IMR-90 (cell line): ENCODE data around the gene DENND2C. TPM values are rescaled to one million over a fixed set of nuclear protein-coding genes. Genes with fewer than 3 reads are reported as not detected.

Source experiments
- ATAC-seq: fragments of 200-7000 bp; cut with Tn5 transposase; 2 replicates; pipeline ENCODE4 v1.9.1; 2020; ENCODE audit warnings: low read depth, mild to moderate bottlenecking, moderate library complexity
- BruUV-seq: library from RNA; stranded (reverse); fragments of 400-500 nt; replicated peaks from 2 replicates; lab custom pipeline; 2021; lab: Mats Ljungman, UMichigan
- CTCF ChIA-PET: fragments of 300-600 bp; formaldehyde crosslinking; extraction: SDS; loops from one replicate; lab custom pipeline; 2021; ENCODE audit warnings: antibody characterized with exemption; lab: Yijun Ruan, JAX
- POLR2A ChIA-PET: fragments of 300-600 bp; sonication (Branson Sonifier 250); formaldehyde crosslinking; loops from one replicate; lab custom pipeline; 2022; ENCODE audit warnings: antibody characterized with exemption; ENCODE audit not compliant: unreplicated experiment; lab: Charles Lee
- DNase-seq: peaks from one replicate; pipeline ENCODE4 v3.0.0; 2013
- H2AFZ ChIP-seq: replicated peaks from 2 replicates; pipeline ENCODE3; 2013; ENCODE audit warnings: low read length, mild to moderate bottlenecking; ENCODE audit not compliant: poor library complexity
- H2AK5ac ChIP-seq: 2 replicates; pipeline ENCODE4 v1.6.1; 2013; ENCODE audit warnings: low read depth, low read length, inconsistent platforms
- H2AK9ac ChIP-seq: replicated peaks from 2 replicates; pipeline ENCODE3; 2013; ENCODE audit warnings: mild to moderate bottlenecking, low read depth, low read length, moderate library complexity; ENCODE audit not compliant: poor library complexity
- H2BK120ac ChIP-seq: 2 replicates; pipeline ENCODE4 v1.6.1; 2013; ENCODE audit warnings: low read depth, low read length, inconsistent platforms
- H2BK15ac ChIP-seq: 3 replicates; pipeline ENCODE4 v1.6.1; 2013; ENCODE audit warnings: low read depth, low read length, inconsistent platforms
- H2BK20ac ChIP-seq: 2 replicates; pipeline ENCODE4 v1.6.1; 2013; ENCODE audit warnings: low read depth, mild to moderate bottlenecking, inconsistent platforms, low read length, moderate library complexity
- H2BK5ac ChIP-seq: 2 replicates; pipeline ENCODE4 v1.6.1; 2013; ENCODE audit warnings: mild to moderate bottlenecking, low read depth, low read length, inconsistent platforms; ENCODE audit not compliant: poor library complexity, severe bottlenecking
- H3K14ac ChIP-seq: replicated peaks from 2 replicates; pipeline ENCODE4 v1.6.1; 2013; ENCODE audit warnings: low read depth, low read length, inconsistent platforms
- H3K18ac ChIP-seq: 2 replicates; pipeline ENCODE4 v1.6.1; 2013; ENCODE audit warnings: low read depth, low read length, control low read depth
- H3K23ac ChIP-seq: 2 replicates; pipeline ENCODE4 v1.6.1; 2013; ENCODE audit warnings: low read depth, low read length, inconsistent platforms
- H3K27ac ChIP-seq: 2 replicates; pipeline ENCODE4 v1.5.1; 2013; ENCODE audit warnings: mild to moderate bottlenecking, control low read depth, low read length; ENCODE audit not compliant: insufficient read depth
- H3K27me3 ChIP-seq: 2 replicates; pipeline ENCODE4 v1.6.1; 2013; ENCODE audit warnings: low read length; ENCODE audit not compliant: control insufficient read depth, insufficient read depth
- H3K36me3 ChIP-seq: 2 replicates; pipeline ENCODE4 v1.6.1; 2013; ENCODE audit warnings: low read length, mixed read lengths; ENCODE audit not compliant: control insufficient read depth, insufficient read depth
- H3K4ac ChIP-seq: 2 replicates; pipeline ENCODE4 v1.6.1; 2013; ENCODE audit warnings: low read depth, low read length, inconsistent platforms
- H3K4me1 ChIP-seq: 2 replicates; pipeline ENCODE4 v1.6.1; 2013; ENCODE audit warnings: low read length, mixed read lengths; ENCODE audit not compliant: control insufficient read depth, insufficient read depth
- H3K4me2 ChIP-seq: 2 replicates; pipeline ENCODE4 v1.6.1; 2013; ENCODE audit warnings: low read depth, mild to moderate bottlenecking, control low read depth, low read length, moderate library complexity
- H3K4me3 ChIP-seq: 2 replicates; pipeline ENCODE4 v1.5.1; 2013; ENCODE audit warnings: low read depth, mild to moderate bottlenecking, control low read depth, low read length, moderate library complexity; ENCODE audit not compliant: insufficient read depth
- H3K56ac ChIP-seq: 2 replicates; pipeline ENCODE4 v1.6.1; 2013; ENCODE audit warnings: low read length, inconsistent platforms; ENCODE audit not compliant: insufficient read depth; ENCODE audit errors: extremely low read depth
- H3K79me1 ChIP-seq, 2 experiments: 2 replicates each; pipeline ENCODE4 v1.6.1; 2013; ENCODE audit warnings: low read length in 2 of 2, inconsistent platforms in 1 of 2, low read depth in 1 of 2
- H3K9ac ChIP-seq: 2 replicates; pipeline ENCODE4 v1.6.1; 2013; ENCODE audit warnings: low read depth, low read length, control low read depth
- H3K9me1 ChIP-seq: 2 replicates; pipeline ENCODE4 v1.6.1; 2013; ENCODE audit warnings: low read length, inconsistent platforms; ENCODE audit not compliant: insufficient read depth
- H3K9me3 ChIP-seq: 2 replicates; pipeline ENCODE4 v1.6.1; 2013; ENCODE audit warnings: low read length; ENCODE audit not compliant: control insufficient read depth, insufficient read depth
- H4K20me1 ChIP-seq: 2 replicates; pipeline ENCODE4 v1.6.1; 2013; ENCODE audit warnings: low read length, inconsistent platforms; ENCODE audit not compliant: insufficient read depth
- H4K5ac ChIP-seq: 2 replicates; pipeline ENCODE4 v1.6.1; 2013; ENCODE audit warnings: mild to moderate bottlenecking, low read depth, low read length, control low read depth
- H4K8ac ChIP-seq, 2 experiments: 2 replicates each; pipeline ENCODE4 v1.6.1; 2013; ENCODE audit warnings: low read depth in 2 of 2, low read length in 2 of 2, control low read depth in 1 of 2, inconsistent platforms in 1 of 2
- H4K91ac ChIP-seq: 2 replicates; pipeline ENCODE4 v1.6.1; 2013; ENCODE audit warnings: low read depth, low read length, inconsistent platforms; ENCODE audit not compliant: insufficient read depth
- BHLHE40 ChIP-seq: fragments of 150-350 bp; IDR thresholded peaks from 2 replicates; pipeline ENCODE4 v1.6.1; 2016; ENCODE audit warnings: mild to moderate bottlenecking, low read depth, low read length
- CEBPB ChIP-seq: IDR thresholded peaks from 2 replicates; pipeline ENCODE4 v1.6.1; 2012; ENCODE audit warnings: low read depth, low read length, improper control_type of control experiment
- CHD1 ChIP-seq: IDR thresholded peaks from 2 replicates; pipeline ENCODE4 v1.6.1; 2012; ENCODE audit warnings: low read depth, low read length, improper control_type of control experiment
- ELK1 ChIP-seq: fragments of 150-350 bp; IDR thresholded peaks from 2 replicates; pipeline ENCODE4 v1.6.1; 2016; ENCODE audit warnings: low read depth, mild to moderate bottlenecking, low read length, moderate library complexity, borderline replicate concordance
- FOS ChIP-seq: fragments of 150-350 bp; IDR thresholded peaks from 2 replicates; pipeline ENCODE4 v1.6.1; 2016; ENCODE audit warnings: low read depth, low read length
- MAFK ChIP-seq: IDR thresholded peaks from 2 replicates; pipeline ENCODE4 v1.6.1; 2012; ENCODE audit warnings: low read depth, low read length, improper control_type of control experiment
- MAZ ChIP-seq: IDR thresholded peaks from 2 replicates; pipeline ENCODE4 v1.6.1; 2012; ENCODE audit warnings: low read depth, mild to moderate bottlenecking, low read length, improper control_type of control experiment, moderate library complexity, borderline replicate concordance
- MXI1 ChIP-seq: IDR thresholded peaks from 2 replicates; pipeline ENCODE4 v1.6.1; 2012; ENCODE audit warnings: low read depth, mild to moderate bottlenecking, low read length, moderate library complexity, borderline replicate concordance
- POLR2A ChIP-seq: IDR thresholded peaks from 2 replicates; pipeline ENCODE4 v1.6.1; 2012; ENCODE audit warnings: mild to moderate bottlenecking, low read depth, low read length
- RAD21 ChIP-seq: IDR thresholded peaks from 2 replicates; pipeline ENCODE4 v1.6.1; 2012; ENCODE audit warnings: low read length, improper control_type of control experiment
- RCOR1 ChIP-seq: IDR thresholded peaks from 2 replicates; pipeline ENCODE4 v1.6.1; 2012; ENCODE audit warnings: mild to moderate bottlenecking, low read length, improper control_type of control experiment; ENCODE audit not compliant: insufficient replicate concordance
- SMC3 ChIP-seq: fragments of 150-350 bp; IDR thresholded peaks from 2 replicates; pipeline ENCODE4 v1.6.1; 2016; ENCODE audit warnings: low read depth, mild to moderate bottlenecking, antibody characterized with exemption, low read length, moderate library complexity
- WGBS, 2 experiments: methylation state at CpG; one replicate each; pipeline versions ENCODE4 v1.1.5 to v1.1.7; 2013; ENCODE audit warnings: missing lambda C conversion rate in 2 of 2; ENCODE audit not compliant: insufficient read length in 1 of 2; ENCODE audit errors: extremely low coverage in 2 of 2; 5-methylcytosine and 5-hydroxymethylcytosine counted together
- dilution Hi-C: fragments of 300-500 bp; cut with HindIII; formaldehyde crosslinking; loops from one replicate; pipeline ENCODE4 v1.14.3; 2018; ENCODE audit warnings: low sequenced_read_pairs; ENCODE audit not compliant: unreplicated experiment
- in situ Hi-C: fragments of 300-500 bp; cut with MboI; formaldehyde crosslinking; loops from 3 replicates; pipeline ENCODE4 v1.14.3; 2019; ENCODE audit warnings: low sequenced_read_pairs, inconsistent platforms, mixed read lengths
- intact Hi-C: fragments of 100-400 bp; cut with micrococcal nuclease; formaldehyde crosslinking; loops from 2 replicates; pipeline ENCODE4 v1.10.0; 2022
- polyA plus RNA-seq, 3 experiments: library from polyadenylated mRNA; depleted of rRNA; stranded (reverse); fragments of >200 nt; gene quantifications; 2 replicates each; pipeline ENCODE4 v1.2.3, GENCODE V29; 2012; ENCODE audit warnings: low replicate concordance in 1 of 3
- total RNA-seq: library from RNA; depleted of rRNA; stranded (reverse); fragments of >200 nt; gene quantifications from 2 replicates; pipeline ENCODE4 v1.2.3, GENCODE V29; 2012
- TF ChIP-seq, protein P1 (sequence below): conservative IDR thresholded peaks from 2 replicates; pipeline ENCODE4 v1.5.1; 2012; ENCODE audit warnings: mild to moderate bottlenecking, low read depth, low read length, improper control_type of control experiment
- TF ChIP-seq, protein P2 (sequence below): fragments of 150-350 bp; IDR thresholded peaks from 2 replicates; pipeline ENCODE4 v1.6.1; 2017; ENCODE audit warnings: mild to moderate bottlenecking, antibody characterized with exemption, low read length, low read depth

The DENND2C gene
- total and polyA plus RNA-seq, 2 of the 4 experiments (the other 2 are of a cell fraction) = 0.58 to 2.2 TPM

GRCh38 chr1:114551400-114551799 lies 118.4 kb downstream of the DENND2C start:
- BruUV-seq = no TSS peak
- POLR2A ChIA-PET = no interaction called here

More at GRCh38 chr1:114551400-114551799, 118.4 kb downstream of the DENND2C start:
- no peaks in the 10 kb centered on the region for H3K9me1 ChIP-seq
- H2AK5ac ChIP-seq = no peak overlapping the region
- H3K56ac ChIP-seq = no peak overlapping the region
- intact Hi-C loops = no loop called here
- no peaks in the 10 kb centered on the region for H3K36me3 ChIP-seq
- no peak overlapping the region for H2BK15ac ChIP-seq
- no peak overlapping the region for H3K4me2 ChIP-seq
- CTCF ChIA-PET = no interaction called here
- no peak overlapping the region for H4K8ac ChIP-seq
- WGBS, 2 experiments = 90% methylated on average over 2 of the region's 4 CpGs; no CpG with 5 or more reads in 1 of the 2 experiments
- in situ Hi-C loops = no loop called here
- no peak overlapping the region for H3K27ac ChIP-seq
- ATAC-seq (no peak), DNase-seq (no peak)
- no peak overlapping the region for H4K5ac ChIP-seq
- TF ChIP-seq RCOR1 (no peak), CHD1 (no peak), MAZ (no peak), CEBPB (no peak), SMC3 (no peak), MXI1 (no peak), POLR2A (no peak), BHLHE40 (no peak), RAD21 (no peak), FOS (no peak), ELK1 (no peak), MAFK (no peak)
- TF ChIP-seq, protein P1, sequence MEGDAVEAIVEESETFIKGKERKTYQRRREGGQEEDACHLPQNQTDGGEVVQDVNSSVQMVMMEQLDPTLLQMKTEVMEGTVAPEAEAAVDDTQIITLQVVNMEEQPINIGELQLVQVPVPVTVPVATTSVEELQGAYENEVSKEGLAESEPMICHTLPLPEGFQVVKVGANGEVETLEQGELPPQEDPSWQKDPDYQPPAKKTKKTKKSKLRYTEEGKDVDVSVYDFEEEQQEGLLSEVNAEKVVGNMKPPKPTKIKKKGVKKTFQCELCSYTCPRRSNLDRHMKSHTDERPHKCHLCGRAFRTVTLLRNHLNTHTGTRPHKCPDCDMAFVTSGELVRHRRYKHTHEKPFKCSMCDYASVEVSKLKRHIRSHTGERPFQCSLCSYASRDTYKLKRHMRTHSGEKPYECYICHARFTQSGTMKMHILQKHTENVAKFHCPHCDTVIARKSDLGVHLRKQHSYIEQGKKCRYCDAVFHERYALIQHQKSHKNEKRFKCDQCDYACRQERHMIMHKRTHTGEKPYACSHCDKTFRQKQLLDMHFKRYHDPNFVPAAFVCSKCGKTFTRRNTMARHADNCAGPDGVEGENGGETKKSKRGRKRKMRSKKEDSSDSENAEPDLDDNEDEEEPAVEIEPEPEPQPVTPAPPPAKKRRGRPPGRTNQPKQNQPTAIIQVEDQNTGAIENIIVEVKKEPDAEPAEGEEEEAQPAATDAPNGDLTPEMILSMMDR = no peak
- TF ChIP-seq, protein P2, sequence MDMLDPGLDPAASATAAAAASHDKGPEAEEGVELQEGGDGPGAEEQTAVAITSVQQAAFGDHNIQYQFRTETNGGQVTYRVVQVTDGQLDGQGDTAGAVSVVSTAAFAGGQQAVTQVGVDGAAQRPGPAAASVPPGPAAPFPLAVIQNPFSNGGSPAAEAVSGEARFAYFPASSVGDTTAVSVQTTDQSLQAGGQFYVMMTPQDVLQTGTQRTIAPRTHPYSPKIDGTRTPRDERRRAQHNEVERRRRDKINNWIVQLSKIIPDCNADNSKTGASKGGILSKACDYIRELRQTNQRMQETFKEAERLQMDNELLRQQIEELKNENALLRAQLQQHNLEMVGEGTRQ = no peak
- H2AFZ ChIP-seq = no peak overlapping the region
- H3K9ac ChIP-seq = no peak overlapping the region
- no peak overlapping the region for H3K23ac ChIP-seq
- H4K20me1 ChIP-seq = no peaks in the 10 kb centered on the region
- H2BK5ac ChIP-seq = no peak overlapping the region
- H3K79me1 ChIP-seq = no peaks in the 10 kb centered on the region
- H3K14ac ChIP-seq = no peak overlapping the region
- H3K18ac ChIP-seq = no peak overlapping the region
- no peak overlapping the region for H4K91ac ChIP-seq
- no peak overlapping the region for H2AK9ac ChIP-seq
- H3K9me3 ChIP-seq = no peaks in the 10 kb centered on the region
- no peak overlapping the region for H2BK120ac ChIP-seq
- no peak overlapping the region for H2BK20ac ChIP-seq
- no peak overlapping the region for H3K4ac ChIP-seq
- H3K27me3 ChIP-seq = no peaks in the 10 kb centered on the region
- no peak overlapping the region for H3K4me3 ChIP-seq
- dilution Hi-C loops = no loop called here
- no peaks in the 10 kb centered on the region for H3K4me1 ChIP-seq
